HG03439 (cell line): ENCODE measurements around the gene AKIRIN1.
"Not testable (repeated sequence)": the region's sequence is repeated elsewhere in the genome, so short reads cannot be mapped to it uniquely, and the experiment has no call there.

Source experiments
- ATAC-seq: cut with Tn5 transposase; IDR thresholded peaks from one replicate; pipeline ENCODE4 v1.9.1; 2021; ENCODE audit warnings: mild to moderate bottlenecking, moderate library complexity; ENCODE audit not compliant: unreplicated experiment

Gene AKIRIN1

GRCh38 chr1:39044762-39045161 is 53.7 kb downstream of the AKIRIN1 start:
- ATAC-seq = no peak

GRCh38 chr1:39045231-39045630 is 54.2 kb downstream of the AKIRIN1 start:
- no peak for ATAC-seq

GRCh38 chr1:39046613-39047210 is 55.6 kb downstream of the AKIRIN1 start:
- no peak for ATAC-seq

- ATAC-seq = no peak
Measured at GRCh38 chr1:39047374-39048229, 56.5 kb downstream of the AKIRIN1 start.

- no peak for ATAC-seq
Measured at GRCh38 chr1:39048745-39049370, 57.8 kb downstream of the AKIRIN1 start.

- no peak for ATAC-seq
Measured at GRCh38 chr1:39050001-39050400, 58.9 kb downstream of the AKIRIN1 start.

- not testable (repeated sequence) for ATAC-seq
Measured at GRCh38 chr1:39051193-39051850, 60.2 kb downstream of the AKIRIN1 start.

GRCh38 chr1:39051956-39052355 is 60.9 kb downstream of the AKIRIN1 start:
- ATAC-seq = no peak

- ATAC-seq = not testable (repeated sequence)
Measured at GRCh38 chr1:39055213-39055710, 64.2 kb downstream of the AKIRIN1 start.
